ENCODE results near the gene ME1.
"Not testable (repeated sequence)": the region's sequence is repeated elsewhere in the genome, so short reads cannot be mapped to it uniquely, and the experiment has no call there.

ME1 gene

GRCh38 chr6:83270971-83271719, 159.7 kb downstream of the ME1 start:
- no peak for DNase-seq (ENCODE audit: low spot score)
- TF ChIP-seq CTCF (IDR thresholded peaks at IDR 0.05; ENCODE audit: extremely low read depth, missing control alignments): no peak

- DNase-seq (ENCODE audit: low spot score): no peak
- no peak for TF ChIP-seq CTCF (IDR thresholded peaks at IDR 0.05; ENCODE audit: extremely low read depth, missing control alignments)
These were observed 165.5 kb downstream of the ME1 start for GRCh38 chr6:83265384-83265783.

- DNase-seq (ENCODE audit: low spot score): no peak
- no peak for TF ChIP-seq CTCF (IDR thresholded peaks at IDR 0.05; ENCODE audit: extremely low read depth, missing control alignments)
These were observed 170.3 kb downstream of the ME1 start for GRCh38 chr6:83260577-83260976.

- DNase-seq (ENCODE audit: low spot score): no peak
- TF ChIP-seq CTCF (IDR thresholded peaks at IDR 0.05; ENCODE audit: extremely low read depth, missing control alignments): no peak
These were observed 172.3 kb downstream of the ME1 start for GRCh38 chr6:83258517-83258916.

GRCh38 chr6:83257791-83258190, 173.1 kb downstream of the ME1 start:
- no peak for DNase-seq (ENCODE audit: low spot score)
- no peak for TF ChIP-seq CTCF (IDR thresholded peaks at IDR 0.05; ENCODE audit: extremely low read depth, missing control alignments)

GRCh38 chr6:83256719-83257118, 174.1 kb downstream of the ME1 start:
- not testable (repeated sequence) for DNase-seq (ENCODE audit: low spot score)

- TF ChIP-seq CTCF (IDR thresholded peaks at IDR 0.05; ENCODE audit: extremely low read depth, missing control alignments): no peak
- no peak for DNase-seq (ENCODE audit: low spot score)
These were observed 178.1 kb downstream of the ME1 start for GRCh38 chr6:83252719-83253118.

GRCh38 chr6:83250235-83250634, 180.6 kb downstream of the ME1 start:
- no peak for DNase-seq (ENCODE audit: low spot score)

More at GRCh38 chr6:83250235-83250634, 180.6 kb downstream of the ME1 start:
- no peak for TF ChIP-seq CTCF (IDR thresholded peaks at IDR 0.05; ENCODE audit: extremely low read depth, missing control alignments)

Data from GM20000 (cell line).